ENCODE data around the gene MPG.

Gene MPG

GRCh38 chr16:129075-129474 is 51.0 kb downstream of the MPG start:
- H3K27ac ChIP-seq (ENCODE audit: low read depth, low read length), result no peak overlapping the region
- H3F3A ChIP-seq (ENCODE audit: insufficient read depth), result peaks cover 2% of the 10 kb centered on the region; the same call in 1 of the 2 replicates
- H3K79me2 ChIP-seq (ENCODE audit: insufficient read depth, low read length), result peaks cover 52% of the 10 kb centered on the region
- no peaks in the 10 kb centered on the region for H3K36me3 ChIP-seq (ENCODE audit: low read length)
- no peak overlapping the region for H3K4me2 ChIP-seq (ENCODE audit: low read depth, low read length, poor library complexity, severe bottlenecking)
- TF ChIP-seq EZH2phosphoT487 (conservative IDR thresholded peaks at IDR 0.05; ENCODE audit: low read length), result no peak
- TF ChIP-seq, protein P1, sequence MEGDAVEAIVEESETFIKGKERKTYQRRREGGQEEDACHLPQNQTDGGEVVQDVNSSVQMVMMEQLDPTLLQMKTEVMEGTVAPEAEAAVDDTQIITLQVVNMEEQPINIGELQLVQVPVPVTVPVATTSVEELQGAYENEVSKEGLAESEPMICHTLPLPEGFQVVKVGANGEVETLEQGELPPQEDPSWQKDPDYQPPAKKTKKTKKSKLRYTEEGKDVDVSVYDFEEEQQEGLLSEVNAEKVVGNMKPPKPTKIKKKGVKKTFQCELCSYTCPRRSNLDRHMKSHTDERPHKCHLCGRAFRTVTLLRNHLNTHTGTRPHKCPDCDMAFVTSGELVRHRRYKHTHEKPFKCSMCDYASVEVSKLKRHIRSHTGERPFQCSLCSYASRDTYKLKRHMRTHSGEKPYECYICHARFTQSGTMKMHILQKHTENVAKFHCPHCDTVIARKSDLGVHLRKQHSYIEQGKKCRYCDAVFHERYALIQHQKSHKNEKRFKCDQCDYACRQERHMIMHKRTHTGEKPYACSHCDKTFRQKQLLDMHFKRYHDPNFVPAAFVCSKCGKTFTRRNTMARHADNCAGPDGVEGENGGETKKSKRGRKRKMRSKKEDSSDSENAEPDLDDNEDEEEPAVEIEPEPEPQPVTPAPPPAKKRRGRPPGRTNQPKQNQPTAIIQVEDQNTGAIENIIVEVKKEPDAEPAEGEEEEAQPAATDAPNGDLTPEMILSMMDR (IDR thresholded peaks at IDR 0.05; ENCODE audit: insufficient read depth, low read length, poor library complexity, severe bottlenecking), result no peak
- no peak overlapping the region for H2AFZ ChIP-seq (ENCODE audit: low read depth, low read length, severe bottlenecking)
- no peaks in the 10 kb centered on the region for H4K20me1 ChIP-seq (ENCODE audit: low read depth, low read length)
- no peak overlapping the region for H3K9ac ChIP-seq (ENCODE audit: low read length)
- no peaks in the 10 kb centered on the region for H3K9me3 ChIP-seq (ENCODE audit: insufficient read depth, low read length)
- no peaks in the 10 kb centered on the region for H3K9me2 ChIP-seq (replicated peaks; ENCODE audit: insufficient read depth, low read length)
- H3K27me3 ChIP-seq (ENCODE audit: low read length), result no peaks in the 10 kb centered on the region
- H3K4me3 ChIP-seq (ENCODE audit: insufficient read depth, low read length, poor library complexity, severe bottlenecking), result no peak overlapping the region

GRCh38 chr16:130533-131173 is 52.6 kb downstream of the MPG start:
- Histone ChIP-seq H3F3A (ENCODE audit: insufficient read depth) (peaks cover 5% of the 10 kb centered on the region; the same call in 1 of the 2 replicates), H4K20me1 (ENCODE audit: low read depth, low read length) (no peaks in the 10 kb centered on the region), H3K27me3 (ENCODE audit: low read length) (no peaks in the 10 kb centered on the region), H3K4me3 (ENCODE audit: insufficient read depth, low read length, poor library complexity, severe bottlenecking) (no peak overlapping the region), H3K36me3 (ENCODE audit: low read length) (no peaks in the 10 kb centered on the region), H3K9me2 (replicated peaks; ENCODE audit: insufficient read depth, low read length) (no peaks in the 10 kb centered on the region), H3K9ac (ENCODE audit: low read length) (no peak overlapping the region), H3K9me3 (ENCODE audit: insufficient read depth, low read length) (no peaks in the 10 kb centered on the region), H2AFZ (ENCODE audit: low read depth, low read length, severe bottlenecking) (no peak overlapping the region), H3K4me2 (ENCODE audit: low read depth, low read length, poor library complexity, severe bottlenecking) (no peak overlapping the region), H3K79me2 (ENCODE audit: insufficient read depth, low read length) (peaks cover 59% of the 10 kb centered on the region), H3K27ac (ENCODE audit: low read depth, low read length) (no peak overlapping the region)
- TF ChIP-seq, protein P1 (IDR thresholded peaks at IDR 0.05; ENCODE audit: insufficient read depth, low read length, poor library complexity, severe bottlenecking), result no peak
- no peak for TF ChIP-seq EZH2phosphoT487 (conservative IDR thresholded peaks at IDR 0.05; ENCODE audit: low read length)

GRCh38 chr16:132120-132519 is 54.1 kb downstream of the MPG start:
- TF ChIP-seq, protein P1 (IDR thresholded peaks at IDR 0.05; ENCODE audit: insufficient read depth, low read length, poor library complexity, severe bottlenecking), result no peak
- TF ChIP-seq EZH2phosphoT487 (conservative IDR thresholded peaks at IDR 0.05; ENCODE audit: low read length), result no peak
- Histone ChIP-seq H3F3A (ENCODE audit: insufficient read depth) (peaks cover 5% of the 10 kb centered on the region), H3K27ac (ENCODE audit: low read depth, low read length) (no peak overlapping the region), H3K4me3 (ENCODE audit: insufficient read depth, low read length, poor library complexity, severe bottlenecking) (no peak overlapping the region), H4K20me1 (ENCODE audit: low read depth, low read length) (no peaks in the 10 kb centered on the region), H2AFZ (ENCODE audit: low read depth, low read length, severe bottlenecking) (no peak overlapping the region), H3K4me2 (ENCODE audit: low read depth, low read length, poor library complexity, severe bottlenecking) (no peak overlapping the region), H3K9me2 (replicated peaks; ENCODE audit: insufficient read depth, low read length) (no peaks in the 10 kb centered on the region), H3K79me2 (ENCODE audit: insufficient read depth, low read length) (peaks cover 71% of the 10 kb centered on the region), H3K27me3 (ENCODE audit: low read length) (no peaks in the 10 kb centered on the region), H3K9ac (ENCODE audit: low read length) (no peak overlapping the region), H3K9me3 (ENCODE audit: insufficient read depth, low read length) (no peaks in the 10 kb centered on the region), H3K36me3 (ENCODE audit: low read length) (no peaks in the 10 kb centered on the region)
